Loucy (cell line): ENCODE measurements around the gene ABTB2.

Source experiments
- H2AFZ ChIP-seq: fragments of 200-600 bp; sonication (generic); 2 replicates; pipeline ENCODE4 v1.6.0; 2016; ENCODE audit warnings: antibody characterized with exemption, mild to moderate bottlenecking, low read length, moderate library complexity
- H3F3A ChIP-seq: fragments of 200-600 bp; 2 replicates; pipeline ENCODE4 v1.6.0; 2016; ENCODE audit warnings: antibody characterized with exemption, low read depth, mild to moderate bottlenecking
- H3K27me3 ChIP-seq: fragments of 200-600 bp; sonication (generic); 2 replicates; pipeline ENCODE4 v1.6.1; 2014; ENCODE audit warnings: low read length, mild to moderate bottlenecking; ENCODE audit not compliant: insufficient read depth, poor library complexity, severe bottlenecking
- H3K36me3 ChIP-seq: fragments of 200-600 bp; sonication (generic); 2 replicates; pipeline ENCODE4 v1.6.1; 2016; ENCODE audit warnings: low read length; ENCODE audit not compliant: insufficient read depth
- H3K4me1 ChIP-seq: fragments of 200-600 bp; sonication (generic); 2 replicates; pipeline ENCODE4 v1.5.1; 2014; ENCODE audit warnings: low read length, mild to moderate bottlenecking; ENCODE audit not compliant: insufficient read depth, poor library complexity, severe bottlenecking
- H3K4me2 ChIP-seq: fragments of 200-600 bp; sonication (generic); 2 replicates; pipeline ENCODE4 v1.6.0; 2014; ENCODE audit warnings: antibody characterized with exemption, low read length, low read depth, mild to moderate bottlenecking; ENCODE audit not compliant: poor library complexity, severe bottlenecking
- H3K4me3 ChIP-seq: fragments of 200-600 bp; sonication (generic); 2 replicates; pipeline ENCODE4 v1.5.1; 2014; ENCODE audit warnings: low read length, mild to moderate bottlenecking, mixed read lengths; ENCODE audit not compliant: poor library complexity, severe bottlenecking
- H3K79me2 ChIP-seq: fragments of 200-600 bp; sonication (generic); 2 replicates; pipeline ENCODE4 v1.6.1; 2014; ENCODE audit warnings: low read length; ENCODE audit not compliant: insufficient read depth
- H3K9ac ChIP-seq: fragments of 200-600 bp; sonication (generic); 2 replicates; pipeline ENCODE4 v1.6.0; 2014; ENCODE audit warnings: mild to moderate bottlenecking, low read depth, low read length, moderate library complexity; ENCODE audit not compliant: poor library complexity, severe bottlenecking
- H3K9me2 ChIP-seq: fragments of 200-600 bp; sonication (generic); replicated peaks from 2 replicates; pipeline ENCODE4 v1.6.1; 2016; ENCODE audit warnings: low read depth, low read length, mixed read lengths
- H3K9me3 ChIP-seq: fragments of 200-600 bp; sonication (generic); 2 replicates; pipeline ENCODE4 v1.6.1; 2014; ENCODE audit warnings: mild to moderate bottlenecking, antibody characterized with exemption, low read length, low read depth; ENCODE audit not compliant: insufficient read depth
- H4K20me1 ChIP-seq: fragments of 200-600 bp; sonication (generic); 2 replicates; pipeline ENCODE4 v1.6.0; 2014; ENCODE audit warnings: antibody characterized with exemption, low read length, mild to moderate bottlenecking; ENCODE audit not compliant: insufficient read depth, poor library complexity, severe bottlenecking
- EZH2phosphoT487 ChIP-seq: fragments of 200-600 bp; IDR thresholded peaks from 2 replicates; pipeline ENCODE4 v1.6.1; 2018; ENCODE audit warnings: antibody characterized with exemption, mild to moderate bottlenecking, moderate library complexity, borderline replicate concordance
- TF ChIP-seq, protein P1 (sequence below): fragments of 200-600 bp; sonication (generic); conservative IDR thresholded peaks from 2 replicates; pipeline ENCODE4 v1.5.1; 2014; ENCODE audit warnings: mild to moderate bottlenecking, antibody characterized with exemption, low read length

The ABTB2 gene

DNA sequence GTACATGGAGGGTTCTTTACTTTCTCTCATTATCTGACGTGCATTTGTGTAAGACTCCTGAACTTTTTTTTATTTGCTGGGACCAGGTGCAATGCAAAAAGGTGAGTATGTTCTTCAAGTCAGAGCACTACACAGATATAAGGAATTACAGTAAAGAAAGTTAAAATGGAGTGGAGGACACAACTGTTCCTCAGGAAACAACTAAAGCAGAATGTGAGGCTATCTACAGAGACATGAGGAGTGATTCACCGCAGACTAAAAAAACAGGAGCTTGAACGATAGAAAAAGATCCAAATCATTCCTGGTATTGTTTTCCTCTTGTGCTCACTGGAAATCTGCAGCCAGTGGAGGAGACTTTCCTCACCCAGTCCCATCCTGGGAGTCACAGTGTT lies 106.2 kb downstream of the ABTB2 start:
- no peaks in the 10 kb centered on the region for H3F3A ChIP-seq
- H4K20me1 ChIP-seq: no peaks in the 10 kb centered on the region
- peak overlapping the region; percentile 38 for H3K4me3 ChIP-seq
- no peaks in the 10 kb centered on the region for H3K9me2 ChIP-seq
- H3K27me3 ChIP-seq: no peaks in the 10 kb centered on the region
- peaks cover 54% of the 10 kb centered on the region for H3K4me1 ChIP-seq
- peak overlapping the region; percentile 59 for H3K4me2 ChIP-seq
- no peak for TF ChIP-seq EZH2phosphoT487
- TF ChIP-seq, protein P1, sequence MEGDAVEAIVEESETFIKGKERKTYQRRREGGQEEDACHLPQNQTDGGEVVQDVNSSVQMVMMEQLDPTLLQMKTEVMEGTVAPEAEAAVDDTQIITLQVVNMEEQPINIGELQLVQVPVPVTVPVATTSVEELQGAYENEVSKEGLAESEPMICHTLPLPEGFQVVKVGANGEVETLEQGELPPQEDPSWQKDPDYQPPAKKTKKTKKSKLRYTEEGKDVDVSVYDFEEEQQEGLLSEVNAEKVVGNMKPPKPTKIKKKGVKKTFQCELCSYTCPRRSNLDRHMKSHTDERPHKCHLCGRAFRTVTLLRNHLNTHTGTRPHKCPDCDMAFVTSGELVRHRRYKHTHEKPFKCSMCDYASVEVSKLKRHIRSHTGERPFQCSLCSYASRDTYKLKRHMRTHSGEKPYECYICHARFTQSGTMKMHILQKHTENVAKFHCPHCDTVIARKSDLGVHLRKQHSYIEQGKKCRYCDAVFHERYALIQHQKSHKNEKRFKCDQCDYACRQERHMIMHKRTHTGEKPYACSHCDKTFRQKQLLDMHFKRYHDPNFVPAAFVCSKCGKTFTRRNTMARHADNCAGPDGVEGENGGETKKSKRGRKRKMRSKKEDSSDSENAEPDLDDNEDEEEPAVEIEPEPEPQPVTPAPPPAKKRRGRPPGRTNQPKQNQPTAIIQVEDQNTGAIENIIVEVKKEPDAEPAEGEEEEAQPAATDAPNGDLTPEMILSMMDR: no peak
- no peaks in the 10 kb centered on the region for H3K79me2 ChIP-seq
- H3K9me3 ChIP-seq: no peaks in the 10 kb centered on the region
- H3K9ac ChIP-seq: no peak overlapping the region
- no peaks in the 10 kb centered on the region for H3K36me3 ChIP-seq
- no peak overlapping the region for H2AFZ ChIP-seq

DNA sequence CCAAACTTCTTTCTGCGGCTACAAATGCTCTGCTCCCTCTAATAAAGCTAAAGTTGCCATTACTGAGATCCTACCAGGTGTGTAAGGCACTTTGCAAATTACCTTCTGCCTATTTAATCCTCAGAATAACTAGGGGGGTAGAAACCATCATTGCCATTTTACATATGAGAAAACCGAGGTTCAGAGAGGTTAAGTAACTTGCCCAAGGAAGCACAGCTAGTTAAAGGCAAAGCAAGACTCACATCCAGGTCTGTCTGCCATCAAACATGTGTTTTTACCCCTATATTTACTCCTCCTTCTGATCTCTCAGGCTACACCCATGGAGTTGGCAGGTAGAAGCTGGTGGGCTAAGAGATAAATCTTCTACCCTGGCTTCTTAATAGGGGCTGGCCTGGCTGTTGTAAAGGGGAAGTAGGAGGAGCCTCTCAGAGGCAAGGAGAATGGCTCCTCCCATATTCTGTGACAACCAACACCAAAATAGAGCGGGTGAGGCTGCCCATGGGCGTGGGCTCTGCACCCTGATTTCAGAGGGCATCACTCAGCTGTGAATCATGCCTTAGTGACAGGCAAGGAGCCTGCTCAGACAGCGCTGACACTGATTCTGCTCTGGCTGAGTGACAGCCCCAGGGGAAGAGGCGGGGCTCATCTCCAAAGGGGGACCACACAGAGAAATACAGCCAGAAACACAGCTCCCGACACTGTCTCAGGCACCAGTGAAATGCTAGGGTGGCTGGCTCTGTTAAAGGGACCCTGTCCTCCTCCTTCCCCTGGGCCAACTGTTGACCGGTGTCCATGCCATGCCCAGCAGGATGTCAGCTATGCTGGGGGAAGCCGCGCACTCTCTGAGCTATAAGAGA lies 106.8 kb downstream of the ABTB2 start:
- Histone ChIP-seq H4K20me1 (no peaks in the 10 kb centered on the region), H3K4me1 (peaks cover 56% of the 10 kb centered on the region), H3K27me3 (no peaks in the 10 kb centered on the region), H2AFZ (no peak overlapping the region), H3K36me3 (no peaks in the 10 kb centered on the region), H3F3A (no peaks in the 10 kb centered on the region), H3K9me2 (no peaks in the 10 kb centered on the region), H3K4me3 (peak overlapping the region; percentile 38), H3K9me3 (no peaks in the 10 kb centered on the region), H3K9ac (no peak overlapping the region), H3K79me2 (no peaks in the 10 kb centered on the region), H3K4me2 (peak overlapping the region; percentile 59)
- TF ChIP-seq, protein P1: no peak
- TF ChIP-seq EZH2phosphoT487: no peak

DNA sequence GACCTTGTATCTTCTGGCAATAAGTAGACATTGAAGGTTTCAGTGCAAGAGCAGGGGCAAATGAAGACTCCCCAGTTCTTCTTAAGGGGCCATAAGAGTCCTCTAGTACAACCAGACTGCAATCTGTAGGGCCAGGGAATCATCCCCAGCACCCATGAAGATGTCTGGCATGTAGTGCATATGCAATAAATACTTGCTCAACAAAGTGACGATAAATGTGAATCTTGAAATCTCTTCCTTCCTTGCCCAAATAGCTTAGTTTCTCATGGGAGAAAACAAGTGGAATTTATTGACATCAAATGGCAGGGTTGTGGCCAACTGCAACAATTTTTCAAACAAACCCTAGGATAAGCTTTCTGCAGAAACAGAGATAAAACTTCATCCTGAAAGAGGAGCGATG lies 107.6 kb downstream of the ABTB2 start:
- no peak overlapping the region for H2AFZ ChIP-seq
- H3K27me3 ChIP-seq: no peaks in the 10 kb centered on the region
- no peak overlapping the region for H3K4me3 ChIP-seq
- H3K79me2 ChIP-seq: no peaks in the 10 kb centered on the region
- H3F3A ChIP-seq: no peaks in the 10 kb centered on the region
- no peaks in the 10 kb centered on the region for H3K36me3 ChIP-seq
- H3K4me1 ChIP-seq: peaks cover 63% of the 10 kb centered on the region
- no peaks in the 10 kb centered on the region for H4K20me1 ChIP-seq
- H3K9me2 ChIP-seq: no peaks in the 10 kb centered on the region
- no peaks in the 10 kb centered on the region for H3K9me3 ChIP-seq
- H3K9ac ChIP-seq: no peak overlapping the region
- no peak overlapping the region for H3K4me2 ChIP-seq
- no peak for TF ChIP-seq EZH2phosphoT487
- TF ChIP-seq, protein P1: no peak
